Memory B cell (primary cell): Measurements from ENCODE around the gene TNNT3.

Source experiments
- ATAC-seq: fragments of 150-1000 bp; cut with Tn5 transposase; 2 replicates; pipeline ENCODE4 v1.10.0; 2021; ENCODE audit warnings: low read depth, mild to moderate bottlenecking, moderate library complexity
- DNase-seq, 2 donors: peaks; one replicate each; pipeline ENCODE4 v3.0.0; 2022; ENCODE audit warnings: low spot score in 2 of 2
- H3K27ac Mint-ChIP-seq: one replicate; pipeline ENCODE4 v1.8.0; 2022; ENCODE audit warnings: mild to moderate bottlenecking, moderate library complexity, mixed read lengths
- H3K27me3 Mint-ChIP-seq: one replicate; pipeline ENCODE4 v1.8.0; 2022; ENCODE audit warnings: mixed read lengths
- H3K36me3 Mint-ChIP-seq: one replicate; pipeline ENCODE4 v1.8.0; 2022; ENCODE audit warnings: mild to moderate bottlenecking, mixed read lengths
- H3K4me1 Mint-ChIP-seq: one replicate; pipeline ENCODE4 v1.8.0; 2022; ENCODE audit warnings: mixed read lengths
- H3K4me3 Mint-ChIP-seq: one replicate; pipeline ENCODE4 v1.8.0; 2022; ENCODE audit warnings: mild to moderate bottlenecking, moderate library complexity, mixed read lengths
- H3K9me3 Mint-ChIP-seq: one replicate; pipeline ENCODE4 v1.8.0; 2022; ENCODE audit warnings: mixed read lengths

Gene TNNT3

DNA sequence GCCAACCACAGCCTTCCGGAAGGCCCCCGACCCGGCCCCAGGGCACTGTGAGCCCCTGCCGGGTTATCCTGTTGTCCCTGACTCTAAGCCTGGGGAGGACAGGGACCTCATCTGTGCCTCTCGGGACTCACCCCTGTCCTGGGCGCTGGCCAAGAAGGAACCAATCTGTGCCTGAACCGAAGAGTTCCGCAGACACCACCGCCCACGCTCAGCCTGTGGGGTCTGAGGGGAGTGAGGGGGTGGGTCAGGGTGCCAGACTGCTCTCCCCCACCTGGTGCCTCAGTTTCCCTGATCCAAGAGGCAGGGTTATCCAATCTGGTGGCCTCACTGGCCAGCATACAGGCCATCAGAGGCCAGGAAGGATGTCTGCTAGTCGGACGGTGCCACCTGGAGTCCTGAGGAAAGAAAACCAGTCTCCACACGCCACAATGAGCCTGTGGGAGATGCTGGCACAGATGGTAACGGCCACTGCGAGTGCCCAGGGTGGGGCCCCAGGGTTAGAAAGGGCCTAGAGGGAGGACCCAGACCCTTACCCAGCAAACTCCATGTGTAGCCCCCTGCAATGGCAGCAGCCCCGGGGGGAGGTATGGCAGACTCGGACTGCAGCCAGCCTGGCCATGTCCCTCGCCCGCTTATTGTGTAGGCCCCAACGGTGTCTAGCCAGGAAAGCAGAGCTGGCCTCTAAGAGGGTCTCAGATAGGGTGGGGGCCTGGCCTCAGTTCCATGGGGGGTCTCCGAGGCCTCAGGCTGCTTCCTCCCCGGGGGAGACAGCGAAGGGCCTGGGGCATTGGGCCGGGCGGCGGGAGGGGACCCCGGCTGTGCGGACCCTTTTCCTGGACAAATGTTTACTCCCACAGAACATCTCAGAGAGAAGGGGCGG lies 827 bp upstream of the TNNT3 start:
- H3K4me3 Mint-ChIP-seq = no peak overlapping the region
- DNase-seq (no peak), ATAC-seq (no peak)
- no peak overlapping the region for H3K27ac Mint-ChIP-seq
- peaks cover 20% of the 10 kb centered on the region for H3K27me3 Mint-ChIP-seq
- H3K4me1 Mint-ChIP-seq = peaks cover 26% of the 10 kb centered on the region
- no peaks in the 10 kb centered on the region for H3K9me3 Mint-ChIP-seq
- no peaks in the 10 kb centered on the region for H3K36me3 Mint-ChIP-seq

GRCh38 chr11:1920128-1920908 lies 815 bp downstream of the TNNT3 start:
- H3K9me3 Mint-ChIP-seq = no peaks in the 10 kb centered on the region
- ATAC-seq (no peak), DNase-seq (no peak)
- H3K36me3 Mint-ChIP-seq = no peaks in the 10 kb centered on the region
- H3K27me3 Mint-ChIP-seq = peaks cover 11% of the 10 kb centered on the region
- peaks cover 20% of the 10 kb centered on the region for H3K4me1 Mint-ChIP-seq
- H3K27ac Mint-ChIP-seq = no peak overlapping the region
- H3K4me3 Mint-ChIP-seq = no peak overlapping the region

DNA sequence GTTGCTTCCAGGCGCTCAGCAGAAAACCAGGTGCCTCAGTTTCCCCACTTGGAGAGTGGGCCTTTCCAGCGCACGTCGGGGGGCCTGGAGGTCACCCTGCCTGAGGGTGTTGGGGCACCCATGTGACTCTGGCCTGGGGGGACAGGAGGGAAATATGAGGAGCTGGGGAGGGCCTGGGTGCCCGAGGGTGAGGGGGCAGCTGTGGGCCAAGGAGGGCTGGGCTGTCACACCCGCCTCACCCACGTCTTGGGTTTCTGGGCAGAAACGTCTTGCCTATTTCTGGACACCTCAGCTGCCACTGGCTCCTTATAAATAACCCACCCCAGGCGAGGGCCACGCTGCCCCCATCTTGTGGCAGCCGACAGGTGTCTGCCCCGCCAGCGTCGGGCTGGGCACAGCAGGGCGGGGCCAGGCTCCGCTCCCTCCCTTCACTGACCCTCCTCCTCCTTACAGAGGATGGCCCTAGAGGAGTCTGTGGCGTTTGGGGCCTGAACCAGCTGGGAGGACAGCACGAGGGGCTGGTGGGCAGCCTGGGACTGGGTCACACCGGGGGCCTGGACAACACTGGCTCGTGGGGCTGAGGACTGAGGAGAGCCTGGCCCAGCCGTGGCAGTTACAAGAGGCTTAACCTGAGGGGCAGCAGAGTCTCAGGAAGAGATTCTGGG lies 1.5 kb downstream of the TNNT3 start:
- Mint-ChIP-seq H3K27me3 (peaks cover 12% of the 10 kb centered on the region), H3K27ac (no peak overlapping the region), H3K36me3 (no peaks in the 10 kb centered on the region), H3K9me3 (no peaks in the 10 kb centered on the region), H3K4me3 (no peak overlapping the region), H3K4me1 (peaks cover 15% of the 10 kb centered on the region)
- ATAC-seq (peak; percentile 49), DNase-seq (no peak)

- Mint-ChIP-seq H3K9me3 (no peaks in the 10 kb centered on the region), H3K27me3 (peaks cover 15% of the 10 kb centered on the region), H3K4me3 (no peak overlapping the region), H3K36me3 (no peaks in the 10 kb centered on the region), H3K4me1 (peaks cover 15% of the 10 kb centered on the region), H3K27ac (no peak overlapping the region)
- ATAC-seq (no peak), DNase-seq (no peak)
Measured at GRCh38 chr11:1921574-1922141, 2.2 kb downstream of the TNNT3 start.

GRCh38 chr11:1922481-1923081 lies 3.1 kb downstream of the TNNT3 start:
- Mint-ChIP-seq H3K4me1 (peaks cover 13% of the 10 kb centered on the region), H3K27me3 (peaks cover 16% of the 10 kb centered on the region), H3K27ac (no peak overlapping the region), H3K36me3 (no peaks in the 10 kb centered on the region), H3K4me3 (no peak overlapping the region), H3K9me3 (no peaks in the 10 kb centered on the region)
- no peak for DNase-seq
- no peak for ATAC-seq

GRCh38 chr11:1923201-1923956 lies 3.9 kb downstream of the TNNT3 start:
- H3K27me3 Mint-ChIP-seq = peaks cover 18% of the 10 kb centered on the region
- H3K36me3 Mint-ChIP-seq = no peaks in the 10 kb centered on the region
- no peak overlapping the region for H3K27ac Mint-ChIP-seq
- no peak for DNase-seq
- H3K4me3 Mint-ChIP-seq = no peak overlapping the region
- no peak for ATAC-seq
- H3K4me1 Mint-ChIP-seq = peaks cover 13% of the 10 kb centered on the region
- no peaks in the 10 kb centered on the region for H3K9me3 Mint-ChIP-seq

GRCh38 chr11:1924181-1924580 lies 4.7 kb downstream of the TNNT3 start:
- Mint-ChIP-seq H3K27me3 (peaks cover 18% of the 10 kb centered on the region), H3K4me3 (no peak overlapping the region), H3K9me3 (no peaks in the 10 kb centered on the region), H3K27ac (no peak overlapping the region), H3K4me1 (peaks cover 13% of the 10 kb centered on the region), H3K36me3 (no peaks in the 10 kb centered on the region)
- no peak for DNase-seq
- ATAC-seq = no peak

DNA sequence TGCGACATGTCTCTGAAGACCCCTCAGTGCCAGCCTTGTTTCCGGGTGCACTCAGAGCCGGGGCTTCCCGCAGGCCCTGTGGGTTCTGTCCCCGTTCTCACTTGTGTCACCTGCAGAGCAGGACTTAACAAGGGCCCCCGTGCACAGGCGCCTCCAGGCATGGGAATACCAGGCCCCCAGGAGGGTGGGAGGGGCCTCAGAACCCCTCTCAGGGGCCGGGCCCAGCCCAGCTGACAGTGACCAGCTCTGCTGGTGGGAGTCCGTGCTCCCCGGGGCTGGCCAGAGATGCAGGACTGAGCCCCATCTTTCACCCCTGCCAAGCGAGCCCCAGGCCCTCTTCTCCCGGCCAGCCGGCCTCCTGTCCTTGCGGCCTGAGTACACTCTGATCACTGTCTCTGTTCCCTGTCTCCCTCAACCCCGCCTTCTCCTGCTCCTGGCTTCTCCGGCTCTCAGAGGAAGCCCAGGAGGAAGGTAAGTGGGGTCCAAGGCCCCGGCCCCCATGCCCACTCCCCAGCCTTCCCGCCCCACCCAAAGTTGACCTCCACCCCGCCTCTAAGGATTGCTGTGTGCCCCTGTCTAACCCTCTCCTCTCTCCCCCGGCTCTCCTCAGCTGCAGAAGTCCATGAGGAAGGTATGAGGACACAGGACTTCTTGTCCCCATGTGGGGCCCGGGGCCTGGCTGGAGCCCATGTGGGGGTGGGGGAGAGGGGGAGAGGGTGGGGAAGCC lies 5.3 kb downstream of the TNNT3 start:
- ATAC-seq = no peak
- Mint-ChIP-seq H3K27me3 (peaks cover 20% of the 10 kb centered on the region), H3K9me3 (no peaks in the 10 kb centered on the region)

DNA sequence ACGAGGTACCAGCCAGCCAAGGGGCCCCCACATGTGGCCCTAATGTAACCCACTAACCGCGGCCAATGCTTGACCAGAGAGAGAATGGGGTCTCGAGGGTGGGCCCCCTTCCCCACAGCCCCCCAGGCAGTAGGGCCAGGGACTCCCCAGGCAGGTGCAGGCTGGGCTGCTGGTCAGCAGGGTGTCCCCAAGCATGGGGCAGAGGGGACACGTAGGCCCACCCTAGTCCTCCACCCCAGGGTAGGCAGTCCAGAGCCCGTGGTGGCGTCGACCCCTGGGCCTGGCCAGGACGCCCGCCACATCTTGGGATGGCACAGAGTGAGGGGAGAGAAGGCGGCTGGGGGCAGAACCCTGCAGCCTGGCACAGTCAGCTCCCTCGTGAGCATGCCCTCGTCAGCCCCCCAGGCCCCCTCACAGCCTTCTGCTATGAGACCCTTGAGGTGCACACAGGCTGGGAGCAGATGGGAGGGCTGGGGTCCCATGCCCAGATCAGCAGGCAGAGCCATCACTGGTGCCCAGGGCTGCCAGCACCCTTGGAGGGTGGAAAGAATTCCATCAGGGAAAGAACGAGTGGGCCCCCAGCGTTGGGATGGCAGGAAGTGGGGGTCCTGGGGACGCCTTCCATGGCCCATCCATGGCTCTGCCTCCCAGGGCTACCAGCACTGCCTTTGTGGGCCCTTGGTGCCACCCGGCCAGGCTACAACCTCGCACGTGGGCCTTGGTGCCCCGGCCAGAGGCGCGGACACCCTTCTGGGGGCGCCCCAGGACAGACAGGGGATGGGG lies 6.1 kb downstream of the TNNT3 start:
- ATAC-seq (no peak), DNase-seq (no peak)
- no peak overlapping the region for H3K27ac Mint-ChIP-seq
- no peaks in the 10 kb centered on the region for H3K9me3 Mint-ChIP-seq
- H3K4me1 Mint-ChIP-seq = peaks cover 13% of the 10 kb centered on the region
- no peaks in the 10 kb centered on the region for H3K36me3 Mint-ChIP-seq
- no peak overlapping the region for H3K4me3 Mint-ChIP-seq
- H3K27me3 Mint-ChIP-seq = peaks cover 20% of the 10 kb centered on the region

More for the DNA sequence above, 5.3 kb downstream of the TNNT3 start:
- Mint-ChIP-seq H3K36me3 (no peaks in the 10 kb centered on the region), H3K27ac (no peak overlapping the region), H3K4me1 (peaks cover 13% of the 10 kb centered on the region), H3K4me3 (no peak overlapping the region)
- DNase-seq = no peak

DNA sequence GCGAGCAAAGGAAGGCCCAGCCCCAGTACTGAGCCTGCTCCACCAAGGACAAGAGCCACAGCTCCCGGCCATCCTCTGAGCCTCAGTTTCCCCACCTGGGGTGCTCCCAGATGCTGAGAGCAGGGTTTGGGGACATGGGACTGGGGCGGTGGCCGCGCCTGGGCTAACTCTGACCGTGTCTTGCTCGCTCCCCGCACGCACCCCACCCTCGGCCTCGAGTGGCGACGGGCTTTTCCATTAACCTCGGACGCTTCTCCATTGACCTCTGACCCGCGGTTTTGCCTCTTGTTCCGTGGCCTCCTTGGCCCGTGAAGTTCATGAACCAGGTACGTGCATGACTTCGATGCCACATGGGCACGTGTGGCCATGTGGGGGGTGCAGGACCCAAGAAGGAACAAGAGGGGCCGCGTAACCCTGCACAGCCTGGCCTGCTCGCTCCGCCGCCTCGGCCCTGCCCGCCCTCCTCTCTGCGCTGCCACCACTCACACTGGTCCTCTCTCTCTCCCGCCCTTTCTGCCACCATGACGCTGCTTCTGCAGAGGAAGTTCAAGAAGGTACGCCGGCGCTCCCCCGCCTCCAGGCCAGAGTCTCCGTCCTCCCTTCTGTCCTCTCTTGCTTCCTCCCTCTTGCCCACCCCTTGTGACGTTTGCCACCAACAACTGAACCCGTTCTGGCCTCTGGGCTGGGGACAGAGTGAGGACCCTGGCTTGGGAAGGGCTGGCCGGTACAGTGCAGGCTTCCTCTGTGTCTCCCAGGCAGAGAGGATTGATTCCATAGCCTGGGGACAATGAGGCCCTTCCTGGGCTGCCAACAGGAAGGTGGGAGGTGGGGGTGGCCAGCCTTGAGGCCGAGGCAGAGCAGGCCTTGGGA lies 6.9 kb downstream of the TNNT3 start:
- Mint-ChIP-seq H3K36me3 (no peaks in the 10 kb centered on the region), H3K4me3 (no peak overlapping the region), H3K4me1 (peaks cover 9% of the 10 kb centered on the region), H3K27ac (no peak overlapping the region), H3K27me3 (peaks cover 20% of the 10 kb centered on the region), H3K9me3 (no peaks in the 10 kb centered on the region)
- DNase-seq (no peak), ATAC-seq (peak; percentile 36)

DNA sequence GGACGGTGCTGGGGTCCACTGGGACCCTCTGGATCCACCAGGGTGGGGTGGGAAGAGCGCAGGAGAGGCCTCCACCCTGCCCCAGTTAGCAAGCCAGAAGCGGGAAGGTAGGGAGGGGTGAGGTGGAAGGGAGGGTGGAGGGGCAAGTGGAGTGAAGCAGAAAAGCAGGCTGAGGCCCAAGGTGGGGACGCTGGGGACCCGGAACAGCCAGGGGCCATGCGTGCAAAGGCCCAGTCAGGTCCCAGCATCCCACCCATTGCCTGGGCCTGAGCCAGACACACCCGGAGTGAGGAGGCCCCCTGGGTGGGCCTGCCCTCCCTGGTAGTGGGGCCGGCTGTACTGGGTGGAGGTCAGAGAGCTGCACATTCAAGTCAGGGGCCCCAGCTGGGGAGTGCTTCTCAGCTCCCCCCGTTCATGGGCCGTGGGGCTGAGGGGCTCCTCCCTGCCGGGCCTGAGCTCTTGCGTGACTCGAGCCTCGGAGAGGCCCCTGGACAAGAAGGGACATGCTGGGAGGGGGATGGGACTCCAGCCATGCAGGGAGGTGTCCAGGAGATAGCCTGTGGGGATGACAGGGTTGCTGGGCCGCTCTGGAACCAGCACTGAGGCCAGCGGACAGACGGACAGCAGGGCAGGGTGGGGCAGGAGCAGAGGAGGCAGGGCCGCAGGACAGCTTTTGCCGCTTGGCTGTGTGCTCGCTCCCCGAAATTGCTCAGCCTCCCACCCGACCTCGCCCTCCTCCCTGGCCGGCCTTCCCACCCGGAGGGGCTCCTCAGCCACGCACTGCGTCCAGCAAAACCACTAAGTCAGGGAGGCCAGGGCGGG lies 7.7 kb downstream of the TNNT3 start:
- ATAC-seq = no peak
- H3K27me3 Mint-ChIP-seq = peaks cover 20% of the 10 kb centered on the region

More for the DNA sequence above, 7.7 kb downstream of the TNNT3 start:
- no peak overlapping the region for H3K27ac Mint-ChIP-seq
- H3K36me3 Mint-ChIP-seq = no peaks in the 10 kb centered on the region
- H3K4me1 Mint-ChIP-seq = peaks cover 9% of the 10 kb centered on the region
- DNase-seq = no peak
- H3K4me3 Mint-ChIP-seq = no peak overlapping the region
- no peaks in the 10 kb centered on the region for H3K9me3 Mint-ChIP-seq
